ENCODE data around the gene PSTK.

GRCh38 chr10:122949296-122949695 is 30.9 kb upstream of the PSTK start:
- TF ChIP-seq CTCF (IDR thresholded peaks at IDR 0.05; ENCODE audit: borderline replicate concordance, extremely low read depth, low read length, poor library complexity, severe bottlenecking) (no peak), EZH2 (IDR thresholded peaks at IDR 0.05; ENCODE audit: borderline replicate concordance, low read depth, low read length, severe bottlenecking) (no peak)
